Measurements from ENCODE around the gene SLCO2A1. TPM values are rescaled to one million over a fixed set of nuclear protein-coding genes. Genes with fewer than 3 reads are reported as not detected.
A peak's percentile ranks its signal among the peaks of the same experiment; 100 is the strongest.

SLCO2A1 gene
- total RNA-seq, 1 donor from 2014 or later, result 0.07 TPM

- Histone ChIP-seq H3K4me1 (no peaks in the 10 kb centered on the region), H3K79me2 (ENCODE audit: low read depth) (no peaks in the 10 kb centered on the region), H2AFZ (replicated peaks) (no peak overlapping the region), H3K27me3 (no peaks in the 10 kb centered on the region), H3K27ac (no peak overlapping the region), H3K9ac (no peak overlapping the region), H3K36me3 (no peaks in the 10 kb centered on the region), H4K20me1 (ENCODE audit: low read depth) (no peaks in the 10 kb centered on the region), H3K9me3 (ENCODE audit: low read depth) (no peaks in the 10 kb centered on the region), H3K4me3 (no peak overlapping the region), H3F3A (ENCODE audit: low read depth) (no peaks in the 10 kb centered on the region), H3K4me2 (no peak overlapping the region)
- H3K9me3 Mint-ChIP-seq, result no peaks in the 10 kb centered on the region
- TF ChIP-seq CTCF (IDR thresholded peaks at IDR 0.05), result no peak
- no peak for DNase-seq (ENCODE audit: low spot score)
- peaks cover 6% of the 10 kb centered on the region for H3K27me3 Mint-ChIP-seq (ENCODE audit: insufficient read depth, low read depth)
- no peak overlapping the region for H3K27ac Mint-ChIP-seq
- H3K4me1 Mint-ChIP-seq, result peaks cover 6% of the 10 kb centered on the region
- H3K4me3 Mint-ChIP-seq, result no peak overlapping the region
- H3K36me3 Mint-ChIP-seq, result no peaks in the 10 kb centered on the region
Measured at GRCh38 chr3:133939463-133939835, 90.3 kb downstream of the SLCO2A1 start.

- peaks cover 6% of the 10 kb centered on the region for H3K4me1 Mint-ChIP-seq
- no peaks in the 10 kb centered on the region for H3K27me3 ChIP-seq
- peak; percentile 28 for TF ChIP-seq CTCF (IDR thresholded peaks at IDR 0.05)
- no peak for TF ChIP-seq EZH2phosphoT487 (IDR thresholded peaks at IDR 0.05)
- H3K27ac Mint-ChIP-seq, result peak overlapping the region; percentile 63
- H4K20me1 ChIP-seq (ENCODE audit: low read depth), result no peaks in the 10 kb centered on the region
- no peaks in the 10 kb centered on the region for H3F3A ChIP-seq (ENCODE audit: low read depth)
- no peaks in the 10 kb centered on the region for H3K9me3 Mint-ChIP-seq
- no peak overlapping the region for H3K4me3 Mint-ChIP-seq
- no peaks in the 10 kb centered on the region for H3K36me3 ChIP-seq
- no peak overlapping the region for H3K27ac ChIP-seq
- H3K4me2 ChIP-seq, result no peak overlapping the region
- H3K4me1 ChIP-seq, result no peaks in the 10 kb centered on the region
- no peak overlapping the region for H2AFZ ChIP-seq (replicated peaks)
- DNase-seq (ENCODE audit: low spot score), result no peak
- no peaks in the 10 kb centered on the region for H3K9me3 ChIP-seq (ENCODE audit: low read depth)
- no peak overlapping the region for H3K4me3 ChIP-seq
- H3K27me3 Mint-ChIP-seq (ENCODE audit: insufficient read depth, low read depth), result peaks cover 6% of the 10 kb centered on the region
- H3K9ac ChIP-seq, result no peak overlapping the region
- H3K36me3 Mint-ChIP-seq, result no peaks in the 10 kb centered on the region
- no peaks in the 10 kb centered on the region for H3K79me2 ChIP-seq (ENCODE audit: low read depth)
Measured at GRCh38 chr3:133938770-133939462, 90.8 kb downstream of the SLCO2A1 start.

GRCh38 chr3:133937756-133938601, 91.7 kb downstream of the SLCO2A1 start:
- no peaks in the 10 kb centered on the region for H3K27me3 ChIP-seq
- Mint-ChIP-seq H3K27ac (no peak overlapping the region), H3K4me3 (no peak overlapping the region), H3K9me3 (no peaks in the 10 kb centered on the region), H3K36me3 (no peaks in the 10 kb centered on the region), H3K27me3 (ENCODE audit: insufficient read depth, low read depth) (peaks cover 4% of the 10 kb centered on the region), H3K4me1 (peaks cover 6% of the 10 kb centered on the region)
- no peak overlapping the region for H3K9ac ChIP-seq
- H3K4me3 ChIP-seq, result no peak overlapping the region
- TF ChIP-seq CTCF (IDR thresholded peaks at IDR 0.05) (no peak), EZH2phosphoT487 (IDR thresholded peaks at IDR 0.05) (no peak), EZH2 (IDR thresholded peaks at IDR 0.05) (no peak)
- no peak overlapping the region for H3K27ac ChIP-seq
- DNase-seq (ENCODE audit: low spot score), result no peak
- H3F3A ChIP-seq (ENCODE audit: low read depth), result no peaks in the 10 kb centered on the region
- no peaks in the 10 kb centered on the region for H4K20me1 ChIP-seq (ENCODE audit: low read depth)
- no peak overlapping the region for H3K4me2 ChIP-seq
- no peak overlapping the region for H2AFZ ChIP-seq (replicated peaks)
- H3K79me2 ChIP-seq (ENCODE audit: low read depth), result no peaks in the 10 kb centered on the region
- H3K9me3 ChIP-seq (ENCODE audit: low read depth), result no peaks in the 10 kb centered on the region
- H3K4me1 ChIP-seq, result no peaks in the 10 kb centered on the region
- H3K36me3 ChIP-seq, result no peaks in the 10 kb centered on the region

Measured in neural progenitor cell (in vitro differentiated cells).